Tibial artery (tissue), 4 donors: ENCODE measurements around the gene SPEG.
A peak's percentile ranks its signal among the peaks of the same experiment; 100 is the strongest.

Experiments
- DNase-seq, 2 donors: peaks; one replicate each; pipeline ENCODE4 v3.0.0-alpha.2; 2019
- H3K27ac ChIP-seq, 2 donors: fragments of 200-600 bp; sonication (generic) in 1 of 2; 1 replicate in 1 of 2; 2 replicates in 1 of 2; pipeline ENCODE4 v1.5.1; 2018 to 2019; ENCODE audit warnings: mild to moderate bottlenecking in 1 of 2
- H3K27me3 ChIP-seq, 2 donors: fragments of 200-600 bp; sonication (generic) in 1 of 2; one replicate each; pipeline versions ENCODE4 v1.5.1 to v1.6.0; 2016 to 2019
- H3K36me3 ChIP-seq, 3 donors: fragments of 200-600 bp; sonication (generic) in 2 of 3; one replicate each; pipeline ENCODE4 v1.5.1; 2016 to 2019; ENCODE audit warnings: mild to moderate bottlenecking in 2 of 3
- H3K4me1 ChIP-seq, 4 donors: fragments of 200-600 bp; sonication (generic) in 2 of 4; 1 replicate in 3 of 4; 2 replicates in 1 of 4; pipeline ENCODE4 v1.5.1; 2016 to 2019
- H3K4me3 ChIP-seq, 2 donors: fragments of 200-600 bp; sonication (generic) in 1 of 2; 1 replicate in 1 of 2; 2 replicates in 1 of 2; pipeline ENCODE4 v1.5.1; 2018 to 2019; ENCODE audit warnings: mild to moderate bottlenecking in 2 of 2
- H3K9me3 ChIP-seq, 3 donors: fragments of 200-600 bp; sonication (generic) in 1 of 3; one replicate each; pipeline ENCODE4 v1.5.1; 2016 to 2019
- CTCF ChIP-seq, 2 experiments: fragments of 200-600 bp in 1 of 2; fragments of 450-650 bp in 1 of 2; IDR thresholded peaks; one replicate each; pipeline ENCODE4 v1.5.1; 2017 to 2019; ENCODE audit warnings: antibody characterized with exemption in 2 of 2, mild to moderate bottlenecking in 1 of 2, moderate library complexity in 1 of 2
- intact Hi-C: fragments of 100-400 bp; cut with DNase I; formaldehyde crosslinking; loops from one replicate; pipeline ENCODE4 v1.15.0; 2023; ENCODE audit warnings: low total_unique reads

SPEG gene

GRCh38 chr2:219465659-219466561 is 31.3 kb downstream of the SPEG start:
- Histone ChIP-seq H3K4me3 (no peak overlapping the region), H3K36me3 (peaks cover 80 to 88% (median 85%) of the 10 kb centered on the region in 3 donors), H3K27ac (peak overlapping the region; percentile 96 to 97), H3K27me3 (no peaks in the 10 kb centered on the region), H3K9me3 (no peaks in the 10 kb centered on the region), H3K4me1 (peaks cover 0 to 89% (median 69%) of the 10 kb centered on the region in 4 donors)
- intact Hi-C loops: no loop called here
- DNase-seq: no peak
- no peak for TF ChIP-seq CTCF (IDR thresholded peaks at IDR 0.05)

- H3K4me1 ChIP-seq: peaks cover 0 to 78% (median 57%) of the 10 kb centered on the region in 4 donors
- no peaks in the 10 kb centered on the region for H3K27me3 ChIP-seq
- TF ChIP-seq CTCF (IDR thresholded peaks at IDR 0.05): no peak
- H3K27ac ChIP-seq: peak overlapping the region; percentile 96 to 97
- intact Hi-C loops: no loop called here
- H3K9me3 ChIP-seq: no peaks in the 10 kb centered on the region
- no peak overlapping the region for H3K4me3 ChIP-seq
- no peak for DNase-seq
- H3K36me3 ChIP-seq: peaks cover 84 to 93% (median 91%) of the 10 kb centered on the region in 3 donors
Observed at GRCh38 chr2:219466816-219467735, 32.4 kb downstream of the SPEG start.

GRCh38 chr2:219467736-219468075 is 33.1 kb downstream of the SPEG start:
- peaks cover 83 to 91% (median 91%) of the 10 kb centered on the region in 3 donors for H3K36me3 ChIP-seq
- DNase-seq: no peak
- H3K27me3 ChIP-seq: no peaks in the 10 kb centered on the region
- peak overlapping the region; percentile 96 to 97 for H3K27ac ChIP-seq
- H3K4me3 ChIP-seq: no peak overlapping the region
- peaks cover 0 to 71% (median 54%) of the 10 kb centered on the region in 4 donors for H3K4me1 ChIP-seq
- TF ChIP-seq CTCF (IDR thresholded peaks at IDR 0.05): no peak
- intact Hi-C loops: no loop called here
- no peaks in the 10 kb centered on the region for H3K9me3 ChIP-seq

GRCh38 chr2:219468410-219469185 is 34.0 kb downstream of the SPEG start:
- DNase-seq: no peak
- Histone ChIP-seq H3K4me3 (no peak overlapping the region), H3K36me3 (peaks cover 86 to 95% (median 92%) of the 10 kb centered on the region in 3 donors), H3K9me3 (no peaks in the 10 kb centered on the region), H3K27me3 (no peaks in the 10 kb centered on the region), H3K4me1 (peaks cover 0 to 64% (median 50%) of the 10 kb centered on the region in 4 donors), H3K27ac (peak overlapping the region; percentile 96 to 97)
- no peak for TF ChIP-seq CTCF (IDR thresholded peaks at IDR 0.05)
- intact Hi-C loops: no loop called here

GRCh38 chr2:219469186-219469724 is 34.6 kb downstream of the SPEG start:
- H3K27me3 ChIP-seq: no peaks in the 10 kb centered on the region
- TF ChIP-seq CTCF (IDR thresholded peaks at IDR 0.05): no peak
- peaks cover 87 to 97% (median 92%) of the 10 kb centered on the region in 3 donors for H3K36me3 ChIP-seq
- intact Hi-C loops: no loop called here
- H3K9me3 ChIP-seq: no peaks in the 10 kb centered on the region
- peaks cover 0 to 63% (median 46%) of the 10 kb centered on the region in 4 donors for H3K4me1 ChIP-seq
- no peak overlapping the region for H3K4me3 ChIP-seq
- peak in 1 of 2 donors; percentile 84 for DNase-seq
- H3K27ac ChIP-seq: peak overlapping the region; percentile 96 to 97
